H1 (cell line): Measurements from ENCODE around the gene LRRC3B. TPM values are rescaled to one million over a fixed set of nuclear protein-coding genes. Genes with fewer than 3 reads are reported as not detected.

Source experiments
- CTCF ChIA-PET: fragments of 300-600 bp; sonication (Branson Sonifier 250); formaldehyde crosslinking; loops from one replicate; lab custom pipeline; 2021; ENCODE audit not compliant: partially characterized antibody; lab: Charles Lee
- POLR2A ChIA-PET: fragments of 300-600 bp; sonication (Branson Sonifier 250); formaldehyde crosslinking; loops from one replicate; lab custom pipeline; 2021; ENCODE audit warnings: inconsistent platforms; ENCODE audit not compliant: partially characterized antibody; lab: Charles Lee
- DNase-seq, 2 experiments: peaks; one replicate each; pipeline versions ENCODE4 v3.0.0 to v3.0.0-alpha.2; 2010 to 2022; ENCODE audit warnings: low spot score in 2 of 2, low read depth in 1 of 2, mixed read lengths in 1 of 2
- FAIRE-seq: peaks from 2 replicates; lab custom pipeline; 2011; peaks lifted over from hg19 to GRCh38; lab: Jason Lieb, UNC
- H2AFZ ChIP-seq: 2 replicates; pipeline ENCODE4 v1.8.1; 2012; ENCODE audit warnings: low read length, inconsistent platforms
- H2AK5ac ChIP-seq: 2 replicates; pipeline ENCODE4 v1.6.1; 2013; ENCODE audit warnings: low read depth, low read length
- H2BK120ac ChIP-seq: replicated peaks from 2 replicates; pipeline ENCODE3; 2013; ENCODE audit warnings: low read depth, low read length, inconsistent platforms
- H2BK12ac ChIP-seq: 2 replicates; pipeline ENCODE4 v1.6.1; 2013; ENCODE audit warnings: low read depth, low read length
- H2BK15ac ChIP-seq: 2 replicates; pipeline ENCODE4 v1.6.1; 2013; ENCODE audit warnings: low read length
- H2BK20ac ChIP-seq: 2 replicates; pipeline ENCODE4 v1.6.1; 2013; ENCODE audit warnings: low read length
- H2BK5ac ChIP-seq: 2 replicates; pipeline ENCODE4 v1.6.1; 2013; ENCODE audit warnings: low read depth, low read length
- H3K14ac ChIP-seq: 2 replicates; pipeline ENCODE4 v1.6.1; 2013; ENCODE audit warnings: inconsistent platforms; ENCODE audit not compliant: insufficient read length
- H3K18ac ChIP-seq: 2 replicates; pipeline ENCODE4 v1.6.1; 2013; ENCODE audit warnings: low read length; ENCODE audit errors: extremely low read depth
- H3K23ac ChIP-seq: 2 replicates; pipeline ENCODE4 v1.6.1; 2013; ENCODE audit warnings: inconsistent platforms; ENCODE audit not compliant: insufficient read length
- H3K23me2 ChIP-seq: 2 replicates; pipeline ENCODE4 v1.6.1; 2013; ENCODE audit warnings: low read depth, low read length
- H3K27ac ChIP-seq: 2 replicates; pipeline ENCODE4 v1.6.1; 2011; ENCODE audit warnings: low read depth, low read length, inconsistent platforms
- H3K27me3 ChIP-seq, 4 experiments: replicated peaks in 1 of 4; 1 replicate in 1 of 4; 2 replicates in 3 of 4; pipeline versions ENCODE4 v1.6.1 to v1.8.1; 2011 to 2013; ENCODE audit warnings: low read length in 3 of 4, mild to moderate bottlenecking in 3 of 4, inconsistent platforms in 2 of 4, mixed read lengths in 2 of 4, moderate library complexity in 1 of 4; ENCODE audit not compliant: control insufficient read depth in 3 of 4, insufficient read depth in 3 of 4; ENCODE audit errors: extremely low read depth in 1 of 4
- H3K36me3 ChIP-seq, 4 experiments: 2 replicates each; pipeline versions ENCODE4 v1.6.1 to v1.8.1; 2011 to 2013; ENCODE audit warnings: mild to moderate bottlenecking in 4 of 4, low read length in 3 of 4, moderate library complexity in 2 of 4, control low read depth in 1 of 4, inconsistent platforms in 1 of 4; ENCODE audit not compliant: insufficient read depth in 4 of 4, control insufficient read depth in 2 of 4
- H3K4ac ChIP-seq: replicated peaks from 2 replicates; pipeline ENCODE3; 2013; ENCODE audit warnings: low read length, low read depth, mixed read lengths, inconsistent platforms; ENCODE audit not compliant: insufficient read length
- H3K4me1 ChIP-seq, 4 experiments: replicated peaks in 1 of 4; 1 replicate in 1 of 4; 2 replicates in 3 of 4; pipeline versions ENCODE4 v1.6.1 to v1.8.1; 2011 to 2013; ENCODE audit warnings: low read length in 3 of 4, inconsistent platforms in 2 of 4, mixed read lengths in 1 of 4; ENCODE audit not compliant: insufficient read depth in 4 of 4, control insufficient read depth in 3 of 4
- H3K4me2 ChIP-seq, 2 experiments: 2 replicates each; pipeline versions ENCODE4 v1.6.1 to v1.8.1; 2011 to 2013; ENCODE audit warnings: low read depth in 2 of 2, low read length in 2 of 2, control low read depth in 1 of 2, inconsistent platforms in 1 of 2, mild to moderate bottlenecking in 1 of 2; ENCODE audit not compliant: insufficient read depth in 1 of 2
- H3K4me3 ChIP-seq, 4 experiments: fragments of 200-600, 300-600 bp in 1 of 4; sonication (generic), shearing (Covaris generic), sonication (Bioruptor Twin) in 1 of 4; 2 replicates each; pipeline versions ENCODE4 v1.5.1 to v1.8.1; 2011 to 2016; ENCODE audit warnings: low read length in 4 of 4, low read depth in 3 of 4, control low read depth in 2 of 4, inconsistent platforms in 2 of 4, mild to moderate bottlenecking in 2 of 4, mixed read lengths in 1 of 4, moderate library complexity in 1 of 4; ENCODE audit not compliant: insufficient read depth in 2 of 4; ENCODE audit errors: extremely low read depth in 1 of 4
- H3K56ac ChIP-seq: replicated peaks from 2 replicates; pipeline ENCODE3; 2013; ENCODE audit warnings: low read depth, mild to moderate bottlenecking, mixed read lengths, low read length, inconsistent platforms; ENCODE audit not compliant: insufficient read length
- H3K79me1 ChIP-seq: 2 replicates; pipeline ENCODE4 v1.6.1; 2013; ENCODE audit warnings: low read depth, low read length, control low read depth
- H3K79me2 ChIP-seq, 2 experiments: 2 replicates each; pipeline versions ENCODE4 v1.6.1 to v1.8.1; 2012 to 2013; ENCODE audit warnings: low read length in 2 of 2, mild to moderate bottlenecking in 2 of 2, inconsistent platforms in 1 of 2; ENCODE audit not compliant: insufficient read depth in 2 of 2, control insufficient read depth in 1 of 2
- H3K9ac ChIP-seq, 4 experiments: replicated peaks in 1 of 4; 1 replicate in 1 of 4; 2 replicates in 3 of 4; pipeline versions ENCODE4 v1.6.1 to v1.8.1; 2011 to 2013; ENCODE audit warnings: low read depth in 3 of 4, low read length in 3 of 4, control low read depth in 2 of 4, mild to moderate bottlenecking in 2 of 4, moderate library complexity in 2 of 4, inconsistent platforms in 1 of 4; ENCODE audit errors: extremely low read depth in 1 of 4
- H3K9me3 ChIP-seq, 2 experiments: 2 replicates each; pipeline versions ENCODE4 v1.6.1 to v1.8.1; 2012 to 2013; ENCODE audit warnings: mild to moderate bottlenecking in 2 of 2, moderate library complexity in 2 of 2, control low read depth in 1 of 2, inconsistent platforms in 1 of 2, low read depth in 1 of 2, low read length in 1 of 2, mixed read lengths in 1 of 2; ENCODE audit not compliant: insufficient read depth in 2 of 2
- H4K20me1 ChIP-seq, 2 experiments: replicated peaks in 1 of 2; 2 replicates each; pipeline versions ENCODE3 to v1.8.1; 2011 to 2013; ENCODE audit warnings: inconsistent platforms in 2 of 2, low read length in 2 of 2, mild to moderate bottlenecking in 1 of 2; ENCODE audit not compliant: insufficient read depth in 2 of 2, control insufficient read depth in 1 of 2
- H4K5ac ChIP-seq: 2 replicates; pipeline ENCODE4 v1.6.1; 2013; ENCODE audit warnings: low read length, low read depth, mixed read lengths, inconsistent platforms; ENCODE audit not compliant: insufficient read length
- H4K8ac ChIP-seq: 2 replicates; pipeline ENCODE4 v1.8.0; 2013; ENCODE audit warnings: mild to moderate bottlenecking, moderate library complexity, low read length, inconsistent platforms; ENCODE audit not compliant: insufficient read depth; ENCODE audit errors: extremely low read depth
- H4K91ac ChIP-seq: replicated peaks from 2 replicates; pipeline ENCODE3; 2013; ENCODE audit warnings: low read length, mixed read lengths, inconsistent platforms; ENCODE audit not compliant: insufficient read length
- POLR2A ChIP-seq, 2 experiments: IDR thresholded peaks; 1 replicate in 1 of 2; 2 replicates in 1 of 2; pipeline ENCODE4 v1.6.1; 2011; ENCODE audit warnings: low read depth in 2 of 2, low read length in 2 of 2, mild to moderate bottlenecking in 2 of 2; ENCODE audit errors: control extremely low read depth in 1 of 2
- SP1 ChIP-seq: IDR thresholded peaks from 2 replicates; pipeline ENCODE4 v1.6.1; 2011; ENCODE audit warnings: low read depth, low read length
- WGBS, 2 experiments: shearing (Covaris generic) in 1 of 2; methylation state at CpG; one replicate each; pipeline versions ENCODE4 v1.1.6 to v1.1.7; 2013 to 2015; ENCODE audit warnings: low lambda C conversion rate in 2 of 2, mixed read lengths in 2 of 2, inconsistent platforms in 1 of 2, low coverage in 1 of 2, missing lambda C conversion rate in 1 of 2; ENCODE audit not compliant: insufficient replicate concordance in 2 of 2, insufficient coverage in 1 of 2, insufficient read length in 1 of 2; ENCODE audit errors: extremely low coverage in 1 of 2, missing lambda C conversion rate in 1 of 2; 5-methylcytosine and 5-hydroxymethylcytosine counted together
- polyA plus RNA-seq, 7 experiments: library from polyadenylated mRNA; depleted of rRNA in 3 of 7; stranded (reverse) in 5 of 7; unstranded in 2 of 7; fragments of >200 nt in 5 of 7; fragments of 200-250 nt in 2 of 7; gene quantifications; 1 replicate in 5 of 7; 2 replicates in 1 of 7; 4 replicates in 1 of 7; pipeline versions ENCODE4 v1.2.1 to v1.2.3, GENCODE V29; 2011 to 2013; ENCODE audit warnings: missing spikeins in 2 of 7, mixed read lengths in 2 of 7
- total RNA-seq: library from RNA; stranded (reverse); fragmentation: NEBNext Ultra II Directional; extraction: Animal tissue kit (Norgen Biotek cat#: 25700); gene quantifications from 2 replicates; pipeline ENCODE4 v1.2.1, GENCODE V29; 2021
- TF ChIP-seq, protein P1 (sequence below): IDR thresholded peaks from 2 replicates; pipeline ENCODE4 v1.6.1; 2012; ENCODE audit warnings: inconsistent platforms

Gene LRRC3B
- total and polyA plus RNA-seq, 2 of the 8 experiments (the other 6 are each of a cell fraction or from before 2014, with no cell fraction given): 1.6 to 3.1 TPM

- Histone ChIP-seq H3K79me2 (no peaks in the 10 kb centered on the region), H3K27ac (no peak overlapping the region), H3K79me1 (no peaks in the 10 kb centered on the region), H3K27me3 (no peaks in the 10 kb centered on the region), H3K9me3 (no peaks in the 10 kb centered on the region), H4K8ac (no peak overlapping the region), H3K9ac (no peak overlapping the region), H3K4ac (no peak overlapping the region), H2BK5ac (no peak overlapping the region), H4K5ac (no peak overlapping the region), H3K4me3 (no peak overlapping the region), H4K91ac (no peak overlapping the region), H3K4me2 (no peak overlapping the region), H2AK5ac (no peak overlapping the region), H3K23me2 (no peaks in the 10 kb centered on the region), H3K4me1 (no peaks in the 10 kb centered on the region), H4K20me1 (no peaks in the 10 kb centered on the region), H2BK12ac (no peak overlapping the region), H2BK120ac (no peak overlapping the region), H2BK20ac (no peak overlapping the region), H2BK15ac (no peak overlapping the region), H2AFZ (no peak overlapping the region), H3K56ac (no peak overlapping the region), H3K23ac (no peak overlapping the region), H3K14ac (no peak overlapping the region), H3K18ac (no peak overlapping the region), H3K36me3 (no peaks in the 10 kb centered on the region)
- FAIRE-seq: no peak
- CTCF ChIA-PET: no interaction called here
- no peak for DNase-seq
- POLR2A ChIA-PET: no interaction called here
- no peak for TF ChIP-seq SP1
- TF ChIP-seq, protein P1, sequence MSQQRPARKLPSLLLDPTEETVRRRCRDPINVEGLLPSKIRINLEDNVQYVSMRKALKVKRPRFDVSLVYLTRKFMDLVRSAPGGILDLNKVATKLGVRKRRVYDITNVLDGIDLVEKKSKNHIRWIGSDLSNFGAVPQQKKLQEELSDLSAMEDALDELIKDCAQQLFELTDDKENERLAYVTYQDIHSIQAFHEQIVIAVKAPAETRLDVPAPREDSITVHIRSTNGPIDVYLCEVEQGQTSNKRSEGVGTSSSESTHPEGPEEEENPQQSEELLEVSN: no peak
- TF ChIP-seq POLR2A (IDR thresholded peaks at IDR 0.05; ENCODE audit: control extremely low read depth in 1 of 2, low read depth in 2 of 2, low read length in 2 of 2): no peak
- 88% methylated on average over 1 of the region's 1 CpG; no CpG with 5 or more reads in 1 of the 2 experiments for WGBS, 2 experiments
These were observed 109.3 kb downstream of the LRRC3B start for GRCh38 chr3:26731843-26732242.
